Ectodermal cell (in vitro differentiated cells): Measurements from ENCODE around the gene BAX. TPM values are rescaled to one million over a fixed set of nuclear protein-coding genes. Genes with fewer than 3 reads are reported as not detected.
A peak's percentile ranks its signal among the peaks of the same experiment; 100 is the strongest.
"Not testable (repeated sequence)": the region's sequence is repeated elsewhere in the genome, so short reads cannot be mapped to it uniquely, and the experiment has no call there.

Experiments used
- H3K27ac ChIP-seq: 2 replicates; pipeline ENCODE4 v1.7.0; 2013; ENCODE audit warnings: mild to moderate bottlenecking, low read depth, low read length; ENCODE audit not compliant: insufficient read depth, poor library complexity, severe bottlenecking
- H3K27me3 ChIP-seq: 2 replicates; pipeline ENCODE4 v1.7.0; 2013; ENCODE audit warnings: mild to moderate bottlenecking, low read length; ENCODE audit not compliant: insufficient read depth, control insufficient read depth, poor library complexity, severe bottlenecking
- H3K36me3 ChIP-seq: one replicate; pipeline ENCODE4 v1.7.0; 2013; ENCODE audit warnings: low read length; ENCODE audit not compliant: control insufficient read depth, insufficient read depth
- H3K4me1 ChIP-seq: one replicate; pipeline ENCODE4 v1.7.0; 2013; ENCODE audit warnings: low read length; ENCODE audit not compliant: control insufficient read depth, insufficient read depth
- H3K4me3 ChIP-seq: 2 replicates; pipeline ENCODE4 v1.7.0; 2013; ENCODE audit warnings: low read depth, low read length, control low read depth; ENCODE audit not compliant: insufficient read depth
- H3K9me3 ChIP-seq: 2 replicates; pipeline ENCODE4 v1.7.0; 2013; ENCODE audit warnings: mild to moderate bottlenecking, low read length, moderate library complexity; ENCODE audit not compliant: control insufficient read depth
- WGBS, 2 experiments: methylation state at CpG; one replicate each; pipeline ENCODE4 v1.1.7; 2013; ENCODE audit warnings: missing lambda C conversion rate in 2 of 2; 5-methylcytosine and 5-hydroxymethylcytosine counted together
- polyA plus RNA-seq, 4 experiments: library from polyadenylated mRNA; stranded (reverse); fragments of 50-300 nt; gene quantifications; one replicate each; pipeline ENCODE4 v1.2.3, GENCODE V29; 2013

The BAX gene
- 140 TPM for polyA plus RNA-seq (2013, experiment 1 of 4)
- 131 TPM for polyA plus RNA-seq (2013, experiment 2 of 4)
- polyA plus RNA-seq (2013, experiment 3 of 4) = 77.7 TPM
- polyA plus RNA-seq (2013, experiment 4 of 4) = 119 TPM

GRCh38 chr19:48954595-48955307 is at the start of gene BAX:
BAX (plus strand) TSS chr19:48954875; CDS start chr19:48954929, 54 bp downstream.
- peak within 1 kb of the TSS; percentile 98 for H3K4me3 ChIP-seq
- H3K9me3 ChIP-seq = no peaks in the 10 kb centered on the region
- peaks cover 7% of the 10 kb centered on the region for H3K36me3 ChIP-seq
- 1% methylated on average over 71 of the region's 71 CpGs for WGBS, 2 experiments
- H3K27me3 ChIP-seq = no peaks in the 10 kb centered on the region
- peak within 1 kb of the TSS; percentile 79 for H3K27ac ChIP-seq
- H3K4me1 ChIP-seq = peaks cover 6% of the 10 kb centered on the region

GRCh38 chr19:48905664-48906063 is 49.0 kb upstream of the BAX start:
- no peaks in the 10 kb centered on the region for H3K9me3 ChIP-seq
- WGBS, 2 experiments = 93 to 95% methylated on average over 13 to 14 of the region's 14 CpGs
- H3K27ac ChIP-seq = no peak overlapping the region
- no peaks in the 10 kb centered on the region for H3K4me1 ChIP-seq
- no peak overlapping the region for H3K4me3 ChIP-seq
- peaks cover 21% of the 10 kb centered on the region for H3K36me3 ChIP-seq
- H3K27me3 ChIP-seq = no peaks in the 10 kb centered on the region

GRCh38 chr19:48906324-48906723 is 48.4 kb upstream of the BAX start:
- Histone ChIP-seq H3K27ac (no peak overlapping the region), H3K27me3 (no peaks in the 10 kb centered on the region), H3K36me3 (peaks cover 27% of the 10 kb centered on the region), H3K9me3 (no peaks in the 10 kb centered on the region), H3K4me3 (no peak overlapping the region), H3K4me1 (no peaks in the 10 kb centered on the region)
- WGBS, 2 experiments = 93 to 94% methylated on average over 10 of the region's 10 CpGs

- H3K4me3 ChIP-seq = no peak overlapping the region
- no peak overlapping the region for H3K27ac ChIP-seq
- WGBS, 2 experiments = 92 to 96% methylated on average over 14 of the region's 14 CpGs
- H3K9me3 ChIP-seq = no peaks in the 10 kb centered on the region
- H3K27me3 ChIP-seq = no peaks in the 10 kb centered on the region
- H3K4me1 ChIP-seq = no peaks in the 10 kb centered on the region
- peaks cover 34% of the 10 kb centered on the region for H3K36me3 ChIP-seq
Measured at GRCh38 chr19:48907671-48908070, 47.0 kb upstream of the BAX start.

GRCh38 chr19:48909424-48910077 is 45.1 kb upstream of the BAX start:
- WGBS, 2 experiments = 90 to 96% methylated on average over 11 of the region's 11 CpGs
- H3K36me3 ChIP-seq = peaks cover 34% of the 10 kb centered on the region
- not testable (repeated sequence) for H3K4me1 ChIP-seq

DNA sequence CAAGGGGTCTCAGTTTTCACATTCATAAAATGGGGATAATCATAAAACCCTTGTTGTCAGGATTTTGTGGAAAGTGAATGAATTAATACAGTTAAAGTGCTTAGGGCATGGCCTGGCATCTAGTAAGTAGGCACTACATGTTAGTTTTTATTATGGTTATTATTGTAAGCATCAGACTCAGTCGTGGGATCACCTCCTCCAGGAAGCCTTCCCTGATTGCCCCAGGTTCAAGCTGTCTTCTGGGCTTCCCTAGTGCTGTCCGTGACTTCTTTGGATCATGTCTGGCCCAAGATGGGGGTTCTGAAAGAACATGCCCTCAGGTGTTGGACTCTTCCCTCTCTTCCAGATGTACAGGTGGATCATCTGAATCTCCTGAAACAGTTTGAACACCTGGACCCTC is 43.9 kb upstream of the BAX start:
- WGBS, 2 experiments = 89 to 93% methylated on average over 2 of the region's 2 CpGs
- H3K27me3 ChIP-seq = no peaks in the 10 kb centered on the region
- H3K36me3 ChIP-seq = peaks cover 30% of the 10 kb centered on the region
- no peaks in the 10 kb centered on the region for H3K9me3 ChIP-seq
- no peak overlapping the region for H3K27ac ChIP-seq
- no peak overlapping the region for H3K4me3 ChIP-seq
- H3K4me1 ChIP-seq = no peaks in the 10 kb centered on the region

More at GRCh38 chr19:48909424-48910077, 45.1 kb upstream of the BAX start:
- not testable (repeated sequence) for H3K27me3 ChIP-seq, H3K9me3 ChIP-seq, H3K4me3 ChIP-seq, H3K27ac ChIP-seq

- no peaks in the 10 kb centered on the region for H3K4me1 ChIP-seq
- no peak overlapping the region for H3K27ac ChIP-seq
- WGBS, 2 experiments = 93 to 96% methylated on average over 9 of the region's 9 CpGs
- H3K27me3 ChIP-seq = no peaks in the 10 kb centered on the region
- no peak overlapping the region for H3K4me3 ChIP-seq
- peaks cover 28% of the 10 kb centered on the region for H3K36me3 ChIP-seq
- H3K9me3 ChIP-seq = no peaks in the 10 kb centered on the region
Measured at GRCh38 chr19:48913114-48913889, 41.4 kb upstream of the BAX start.

DNA sequence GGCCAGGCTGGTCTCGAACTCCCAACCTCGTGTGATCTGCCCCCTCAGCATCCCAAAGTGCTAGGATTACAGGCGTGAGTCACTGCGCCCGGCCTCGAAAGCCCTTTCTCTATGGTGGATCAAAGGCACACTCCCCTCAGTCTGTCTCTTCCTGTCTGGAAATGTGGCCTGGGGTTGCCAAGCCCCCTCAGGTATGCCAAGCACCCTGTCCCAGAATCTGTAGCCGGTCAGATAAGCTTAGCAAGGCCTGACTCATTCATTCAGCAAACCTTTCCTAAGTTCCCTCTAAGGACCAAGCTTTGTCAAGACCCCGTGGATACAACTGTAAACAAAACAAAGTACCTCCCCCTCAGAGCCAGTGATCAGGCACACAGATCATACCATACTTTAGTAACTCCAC is 40.5 kb upstream of the BAX start:
- WGBS, 2 experiments = 96 to 97% methylated on average over 8 of the region's 8 CpGs
- no peak overlapping the region for H3K27ac ChIP-seq
- H3K4me1 ChIP-seq = no peaks in the 10 kb centered on the region
- H3K27me3 ChIP-seq = no peaks in the 10 kb centered on the region
- peaks cover 28% of the 10 kb centered on the region for H3K36me3 ChIP-seq
- H3K9me3 ChIP-seq = no peaks in the 10 kb centered on the region
- H3K4me3 ChIP-seq = no peak overlapping the region

- Histone ChIP-seq H3K27ac (no peak overlapping the region), H3K9me3 (no peaks in the 10 kb centered on the region), H3K36me3 (peaks cover 23% of the 10 kb centered on the region), H3K4me3 (no peak overlapping the region), H3K4me1 (no peaks in the 10 kb centered on the region), H3K27me3 (no peaks in the 10 kb centered on the region)
- WGBS, 2 experiments = 84 to 86% methylated on average over 7 to 8 of the region's 8 CpGs
Measured at GRCh38 chr19:48915757-48916156, 38.9 kb upstream of the BAX start.

DNA sequence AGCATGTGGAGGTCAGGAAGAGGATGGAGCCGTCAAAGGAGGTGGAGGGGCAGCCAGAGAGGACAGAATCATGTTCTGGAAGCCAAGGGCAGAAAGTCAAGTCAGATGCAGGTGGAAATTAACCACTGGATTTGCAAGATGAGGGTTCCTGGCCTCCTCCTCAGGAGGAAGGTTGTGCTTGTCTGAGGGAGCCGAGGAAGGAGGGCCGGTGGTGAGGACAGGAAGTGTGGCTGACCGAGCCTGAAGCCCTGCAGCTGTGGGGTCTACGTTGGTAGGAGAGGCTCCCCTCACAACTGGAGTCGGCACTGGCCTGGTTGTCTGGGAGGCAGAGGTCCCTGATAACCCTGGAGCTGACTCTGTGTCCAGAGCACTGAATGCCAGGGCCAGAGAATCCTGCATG is 36.6 kb upstream of the BAX start:
- no peaks in the 10 kb centered on the region for H3K9me3 ChIP-seq
- H3K36me3 ChIP-seq = peaks cover 11% of the 10 kb centered on the region
- H3K27me3 ChIP-seq = no peaks in the 10 kb centered on the region
- WGBS, 2 experiments = 94 to 95% methylated on average over 6 of the region's 6 CpGs
- H3K4me3 ChIP-seq = no peak overlapping the region
- no peaks in the 10 kb centered on the region for H3K4me1 ChIP-seq
- no peak overlapping the region for H3K27ac ChIP-seq
